HG03280 (cell line): ENCODE data around the gene ALDH2.
"Not testable (repeated sequence)": the region's sequence is repeated elsewhere in the genome, so short reads cannot be mapped to it uniquely, and the experiment has no call there.

Source experiments
- ATAC-seq: cut with Tn5 transposase; IDR thresholded peaks from one replicate; pipeline ENCODE4 v1.9.1; 2021; ENCODE audit warnings: mild to moderate bottlenecking, moderate library complexity; ENCODE audit not compliant: unreplicated experiment

ALDH2 gene

GRCh38 chr12:111766608-111767361 is at the start of gene ALDH2:
Gene ALDH2 (plus strand): TSS chr12:111766933. CDS start chr12:111766983, 50 bp downstream.
- peak; percentile 44 for ATAC-seq

GRCh38 chr12:111719316-111719715 is 47.4 kb upstream of the ALDH2 start:
- ATAC-seq, result not testable (repeated sequence)

GRCh38 chr12:111720457-111720856 is 46.3 kb upstream of the ALDH2 start:
- no peak for ATAC-seq

GRCh38 chr12:111723646-111724360 is 42.9 kb upstream of the ALDH2 start:
- ATAC-seq, result not testable (repeated sequence)

GRCh38 chr12:111728795-111729194 is 37.9 kb upstream of the ALDH2 start:
- no peak for ATAC-seq

- no peak for ATAC-seq
Measured at GRCh38 chr12:111730420-111730819, 36.3 kb upstream of the ALDH2 start.

GRCh38 chr12:111732786-111733185 is 33.9 kb upstream of the ALDH2 start:
- ATAC-seq, result no peak

GRCh38 chr12:111733340-111733915 is 33.3 kb upstream of the ALDH2 start:
- no peak for ATAC-seq

- not testable (repeated sequence) for ATAC-seq
Measured at GRCh38 chr12:111739524-111739923, 27.2 kb upstream of the ALDH2 start.

- no peak for ATAC-seq
Measured at GRCh38 chr12:111741235-111741812, 25.4 kb upstream of the ALDH2 start.

GRCh38 chr12:111745211-111745610 is 21.5 kb upstream of the ALDH2 start:
- no peak for ATAC-seq

- no peak for ATAC-seq
Measured at GRCh38 chr12:111747333-111747732, 19.4 kb upstream of the ALDH2 start.

GRCh38 chr12:111748151-111748672 is 18.5 kb upstream of the ALDH2 start:
- ATAC-seq, result no peak

GRCh38 chr12:111748867-111749266 is 17.9 kb upstream of the ALDH2 start:
- ATAC-seq, result no peak

GRCh38 chr12:111749391-111749790 is 17.3 kb upstream of the ALDH2 start:
- ATAC-seq, result no peak

- no peak for ATAC-seq
Measured at GRCh38 chr12:111753144-111753881, 13.4 kb upstream of the ALDH2 start.

GRCh38 chr12:111754671-111755070 is 12.1 kb upstream of the ALDH2 start:
- no peak for ATAC-seq

- no peak for ATAC-seq
Measured at GRCh38 chr12:111756196-111756595, 10.5 kb upstream of the ALDH2 start.

- no peak for ATAC-seq
Measured at GRCh38 chr12:111756681-111757080, 10.1 kb upstream of the ALDH2 start.

GRCh38 chr12:111757361-111758119 is 9.2 kb upstream of the ALDH2 start:
- no peak for ATAC-seq
